NCI-H226 (cell line): Measurements from ENCODE around the gene ZNF618.
A peak's percentile ranks its signal among the peaks of the same experiment; 100 is the strongest.

Source experiments
- DNase-seq: peaks from one replicate; pipeline ENCODE4 v3.0.0-alpha.2; 2015

The ZNF618 gene

GRCh38 chr9:113934829-113935676, 58.9 kb downstream of the ZNF618 start:
- DNase-seq, result no peak

- no peak for DNase-seq
Observed at GRCh38 chr9:113935677-113936380, 59.7 kb downstream of the ZNF618 start.

- no peak for DNase-seq
Observed at GRCh38 chr9:113940077-113940476, 64.0 kb downstream of the ZNF618 start.

DNA sequence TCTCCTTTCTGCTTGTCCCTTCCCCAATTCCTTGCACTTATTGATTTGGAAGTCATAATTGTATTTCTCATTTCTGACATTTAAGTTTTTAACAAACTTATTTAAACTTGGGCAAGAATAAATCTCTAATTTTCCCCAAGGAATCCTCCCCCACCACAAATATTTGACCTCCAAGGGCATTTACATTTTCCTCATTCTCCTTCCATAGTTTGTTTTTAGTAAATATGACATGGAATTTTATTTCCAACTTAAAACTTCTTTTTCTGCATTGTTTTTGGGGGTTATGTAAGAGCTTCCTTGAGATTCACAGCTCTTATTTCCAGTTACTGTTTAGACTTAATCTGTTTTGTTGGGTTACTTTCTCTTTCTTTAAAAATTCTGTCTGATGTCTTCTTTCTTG, 64.9 kb downstream of the ZNF618 start:
- DNase-seq, result no peak

DNA sequence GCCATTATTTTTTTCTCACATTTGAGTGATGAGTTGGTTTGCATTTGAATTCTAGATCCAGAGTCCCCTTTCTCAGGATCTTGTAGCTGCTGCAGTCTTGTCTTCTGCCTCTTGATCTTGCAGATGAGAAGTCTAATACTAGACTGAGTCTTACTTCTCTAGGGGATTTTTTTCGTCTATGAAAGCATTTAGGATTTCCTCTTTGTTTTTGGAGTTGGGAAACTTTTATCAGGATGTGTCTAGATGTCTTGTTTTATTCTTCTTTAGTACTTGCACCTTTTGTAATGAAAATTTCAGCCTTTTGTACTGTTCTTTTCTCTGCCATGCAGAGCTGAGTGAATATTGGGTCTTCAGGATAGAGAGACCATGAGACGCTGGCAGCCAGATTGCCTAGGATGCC, 65.4 kb downstream of the ZNF618 start:
- DNase-seq, result no peak

GRCh38 chr9:113943112-113944009, 67.3 kb downstream of the ZNF618 start:
- no peak for DNase-seq

GRCh38 chr9:113945784-113946183, 69.7 kb downstream of the ZNF618 start:
- no peak for DNase-seq

DNA sequence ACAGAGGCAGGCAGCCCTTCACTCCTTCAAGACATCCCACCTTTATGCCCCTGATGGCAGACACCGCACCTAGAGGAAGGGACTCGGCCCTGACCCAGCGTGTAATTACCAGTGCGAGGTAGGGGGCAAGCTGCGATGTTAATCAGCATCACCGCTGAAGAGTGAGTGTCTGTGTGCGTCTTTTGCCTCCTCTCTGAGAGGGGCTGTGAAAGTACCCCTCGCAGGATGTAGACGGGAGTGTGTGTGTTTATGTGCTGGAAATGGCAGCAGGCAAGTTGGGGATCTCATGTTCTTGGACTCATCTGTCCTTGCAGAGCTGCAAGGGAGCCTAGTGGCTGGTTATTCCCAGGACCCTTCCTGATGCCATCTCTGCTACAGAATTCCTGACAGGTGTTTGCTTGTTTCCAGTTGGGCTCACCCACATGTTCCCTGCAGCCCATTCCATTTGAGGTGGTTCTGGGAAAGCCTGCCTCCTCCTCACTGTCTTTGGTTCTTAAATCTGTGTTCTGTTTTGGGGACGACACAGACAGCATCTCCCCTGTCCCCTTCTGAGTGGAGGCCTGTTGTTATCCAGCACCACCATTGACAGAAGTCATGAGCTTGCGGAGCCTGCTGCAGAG, 70.5 kb downstream of the ZNF618 start:
- no peak for DNase-seq

- DNase-seq, result no peak
Observed at GRCh38 chr9:113947941-113948340, 71.8 kb downstream of the ZNF618 start.

GRCh38 chr9:113948891-113949570, 72.9 kb downstream of the ZNF618 start:
- no peak for DNase-seq

GRCh38 chr9:113949571-113950078, 73.5 kb downstream of the ZNF618 start:
- no peak for DNase-seq

GRCh38 chr9:113950195-113951031, 74.3 kb downstream of the ZNF618 start:
- no peak for DNase-seq

GRCh38 chr9:113951032-113951372, 74.9 kb downstream of the ZNF618 start:
- no peak for DNase-seq

DNA sequence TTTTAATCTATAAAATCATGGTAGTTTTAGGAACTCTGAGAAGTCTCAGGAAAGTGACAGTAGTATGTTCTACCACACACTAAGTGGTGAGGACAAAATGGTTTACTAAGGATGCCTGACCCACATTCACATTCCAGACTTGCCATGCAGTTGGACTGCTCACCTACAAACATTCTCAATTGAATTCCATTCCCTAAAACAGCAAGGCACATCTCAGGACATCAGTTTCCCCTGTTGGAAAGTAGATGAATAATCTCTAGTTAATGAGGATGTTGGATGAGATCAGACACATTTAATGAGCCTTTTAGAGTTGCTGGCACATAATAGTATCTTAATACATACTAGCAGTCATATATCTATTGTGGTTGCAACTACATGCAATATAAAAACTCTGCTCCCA, 76.6 kb downstream of the ZNF618 start:
- DNase-seq, result no peak

DNA sequence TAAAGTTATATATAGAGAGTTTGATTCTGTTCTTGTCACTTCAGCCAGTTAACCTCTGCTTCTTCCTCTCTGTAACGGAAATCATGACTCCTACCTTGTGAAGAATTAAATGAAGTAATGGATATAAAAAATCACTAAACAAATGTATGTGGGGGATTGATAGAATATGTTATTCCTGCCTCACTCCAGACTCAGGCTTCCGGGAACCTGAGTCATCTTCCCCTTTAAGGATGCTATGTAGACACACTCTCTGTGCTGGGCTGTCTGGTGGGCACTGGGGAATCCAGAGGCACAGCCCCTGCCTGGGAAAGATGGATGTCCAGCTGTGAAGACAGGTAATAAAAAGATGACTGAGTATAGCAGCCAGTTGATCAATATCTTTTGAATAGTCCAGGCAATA, 77.4 kb downstream of the ZNF618 start:
- DNase-seq, result no peak

- no peak for DNase-seq
Observed at GRCh38 chr9:113954591-113954990, 78.5 kb downstream of the ZNF618 start.

GRCh38 chr9:113955076-113955752, 79.1 kb downstream of the ZNF618 start:
- DNase-seq, result no peak

- DNase-seq, result no peak
Observed at GRCh38 chr9:113956901-113957300, 80.8 kb downstream of the ZNF618 start.

DNA sequence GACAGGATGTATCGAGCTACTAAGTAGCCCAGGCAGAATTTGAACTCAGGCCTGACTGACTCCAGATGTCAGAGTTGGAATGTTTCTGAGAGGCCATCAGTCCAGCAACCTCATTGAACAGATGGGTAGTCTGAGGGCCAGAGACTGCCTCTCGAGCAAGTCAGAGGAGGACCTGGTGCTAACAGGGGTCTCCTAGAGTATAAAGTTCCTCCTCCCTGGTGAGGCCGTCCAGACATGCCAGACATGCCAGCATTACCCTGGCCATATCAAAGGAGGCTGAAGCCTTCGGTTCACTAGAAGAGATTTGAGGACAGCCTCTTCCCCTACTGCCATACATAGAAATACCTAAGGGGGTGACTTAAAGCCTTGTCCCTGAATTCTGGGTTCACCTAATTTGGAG, 81.2 kb downstream of the ZNF618 start:
- DNase-seq, result no peak

DNA sequence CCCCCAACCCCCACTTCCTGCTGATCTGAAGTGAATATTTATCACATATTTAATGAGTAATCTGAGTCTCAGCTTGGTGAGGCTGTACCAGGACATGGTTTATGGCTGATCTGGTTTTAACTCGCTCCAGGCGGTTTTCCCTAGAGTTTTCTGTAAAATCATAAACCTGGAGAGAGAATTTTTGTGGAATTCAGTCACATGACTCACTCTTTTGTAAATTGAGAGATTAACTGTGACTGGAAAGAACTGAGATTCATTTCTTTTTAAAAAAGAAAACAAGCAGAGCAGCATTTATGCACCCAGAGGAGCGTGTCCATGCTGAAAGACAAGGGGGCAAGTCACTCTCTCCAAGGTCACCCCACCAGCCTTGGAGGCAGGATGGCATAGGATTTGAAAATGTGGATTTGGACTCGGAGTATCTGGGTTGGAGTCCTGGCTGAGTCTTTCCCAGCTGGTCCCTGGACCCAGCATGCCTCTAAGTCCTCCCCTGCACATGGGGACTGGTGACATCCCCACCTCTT, 81.8 kb downstream of the ZNF618 start:
- peak; percentile 78 for DNase-seq
